HG03442 (cell line): Measurements from ENCODE around the gene EXOSC7.
"Not testable (repeated sequence)": the region's sequence is repeated elsewhere in the genome, so short reads cannot be mapped to it uniquely, and the experiment has no call there.

Experiments used
- ATAC-seq: cut with Tn5 transposase; IDR thresholded peaks from one replicate; pipeline ENCODE4 v1.9.1; 2021; ENCODE audit warnings: mild to moderate bottlenecking, moderate library complexity; ENCODE audit not compliant: unreplicated experiment

EXOSC7 gene

GRCh38 chr3:44961888-44962287 is 14.2 kb upstream of the EXOSC7 start:
- ATAC-seq = no peak

- no peak for ATAC-seq
Observed at GRCh38 chr3:44962621-44963393, 13.2 kb upstream of the EXOSC7 start.

GRCh38 chr3:44963571-44964325 is 12.3 kb upstream of the EXOSC7 start:
- no peak for ATAC-seq

- no peak for ATAC-seq
Observed at GRCh38 chr3:44965165-44965564, 10.9 kb upstream of the EXOSC7 start.

GRCh38 chr3:44966795-44967278 is 9.2 kb upstream of the EXOSC7 start:
- no peak for ATAC-seq

- ATAC-seq = no peak
Observed at GRCh38 chr3:44968447-44968858, 7.6 kb upstream of the EXOSC7 start.

- no peak for ATAC-seq
Observed at GRCh38 chr3:44969154-44969827, 6.8 kb upstream of the EXOSC7 start.

GRCh38 chr3:44969828-44970179 is 6.2 kb upstream of the EXOSC7 start:
- no peak for ATAC-seq

- no peak for ATAC-seq
Observed at GRCh38 chr3:44970926-44971490, 5.0 kb upstream of the EXOSC7 start.

- no peak for ATAC-seq
Observed at GRCh38 chr3:44974416-44974815, 1.6 kb upstream of the EXOSC7 start.

GRCh38 chr3:44981220-44981619 is 5.2 kb downstream of the EXOSC7 start:
- no peak for ATAC-seq

- ATAC-seq = no peak
Observed at GRCh38 chr3:44981751-44982150, 5.7 kb downstream of the EXOSC7 start.

- ATAC-seq = no peak
Observed at GRCh38 chr3:44982817-44983216, 6.8 kb downstream of the EXOSC7 start.

GRCh38 chr3:44983484-44983941 is 7.5 kb downstream of the EXOSC7 start:
- no peak for ATAC-seq

GRCh38 chr3:44984335-44984734 is 8.3 kb downstream of the EXOSC7 start:
- ATAC-seq = no peak

GRCh38 chr3:44986330-44986729 is 10.3 kb downstream of the EXOSC7 start:
- ATAC-seq = not testable (repeated sequence)

GRCh38 chr3:44987332-44987731 is 11.3 kb downstream of the EXOSC7 start:
- ATAC-seq = no peak

- ATAC-seq = no peak
Observed at GRCh38 chr3:44988073-44988472, 12.0 kb downstream of the EXOSC7 start.

GRCh38 chr3:44989141-44989540 is 13.1 kb downstream of the EXOSC7 start:
- no peak for ATAC-seq

GRCh38 chr3:44989636-44990373 is 13.8 kb downstream of the EXOSC7 start:
- ATAC-seq = no peak

- ATAC-seq = no peak
Observed at GRCh38 chr3:44991326-44991725, 15.3 kb downstream of the EXOSC7 start.
